Left cardiac atrium (tissue), 4 donors: ENCODE data around the gene HPN. TPM values are rescaled to one million over a fixed set of nuclear protein-coding genes. Genes with fewer than 3 reads are reported as not detected.
"Not testable (repeated sequence)": the region's sequence is repeated elsewhere in the genome, so short reads cannot be mapped to it uniquely, and the experiment has no call there.

Source experiments
- ATAC-seq, 2 donors: fragments of 200-7000 bp; cut with Tn5 transposase; one replicate each; pipeline ENCODE4 v1.9.1; 2020; ENCODE audit warnings: mild to moderate bottlenecking in 2 of 2, moderate library complexity in 2 of 2
- DNase-seq: peaks from one replicate; pipeline ENCODE4 v3.0.0-alpha.2; 2020
- intact Hi-C, 2 donors: fragments of 100-400 bp; cut with DNase I; formaldehyde crosslinking; loops; one replicate each; pipeline versions ENCODE4 v1.14.1 to v1.15.1; 2022 to 2023
- total RNA-seq, 2 donors: library from RNA; stranded (reverse); fragmentation: NEBNext Ultra II Directional; extraction: Animal tissue kit (Norgen Biotek cat#: 25700); gene quantifications; one replicate each; pipeline ENCODE4 v1.2.1, GENCODE V29; 2021
- donor health status: DM: no; HTN: yes; CAD: no.
- donor health status: DM: no; HTN: yes; CAD: no; lungs with severe emphysema.
- donor health status: DM: yes; HTN: yes; CAD: no.
- donor health status: Dilated cardiomyopathy.

Gene HPN
- total RNA-seq, 2 donors from 2014 or later: 5.6 to 7.2 TPM

- intact Hi-C loops: loop anchor here in 1 of 2 donors (2.0 to 5.0 kb wide), 2 partner anchors 48 to 117 kb away; partner anchors contain the start of gene HPN
- ATAC-seq: no peak
- no peak for DNase-seq
Observed at GRCh38 chr19:35090160-35090505, 48.6 kb downstream of the HPN start.

GRCh38 chr19:35090506-35091214 is 49.1 kb downstream of the HPN start:
- ATAC-seq (peak; percentile 90 to 94), DNase-seq (peak; percentile 51)
- intact Hi-C loops: loop anchor here in 1 of 2 donors (2.0 to 5.0 kb wide), 2 partner anchors 48 to 118 kb away; partner anchors contain the start of gene HPN

- intact Hi-C loops: loop anchor here in 1 of 2 donors (5.0 kb wide), 1 partner anchor 51 kb away; the partner anchor contains the start of gene HPN
Observed at GRCh38 chr19:35093430-35093829, 51.9 kb downstream of the HPN start.

DNA sequence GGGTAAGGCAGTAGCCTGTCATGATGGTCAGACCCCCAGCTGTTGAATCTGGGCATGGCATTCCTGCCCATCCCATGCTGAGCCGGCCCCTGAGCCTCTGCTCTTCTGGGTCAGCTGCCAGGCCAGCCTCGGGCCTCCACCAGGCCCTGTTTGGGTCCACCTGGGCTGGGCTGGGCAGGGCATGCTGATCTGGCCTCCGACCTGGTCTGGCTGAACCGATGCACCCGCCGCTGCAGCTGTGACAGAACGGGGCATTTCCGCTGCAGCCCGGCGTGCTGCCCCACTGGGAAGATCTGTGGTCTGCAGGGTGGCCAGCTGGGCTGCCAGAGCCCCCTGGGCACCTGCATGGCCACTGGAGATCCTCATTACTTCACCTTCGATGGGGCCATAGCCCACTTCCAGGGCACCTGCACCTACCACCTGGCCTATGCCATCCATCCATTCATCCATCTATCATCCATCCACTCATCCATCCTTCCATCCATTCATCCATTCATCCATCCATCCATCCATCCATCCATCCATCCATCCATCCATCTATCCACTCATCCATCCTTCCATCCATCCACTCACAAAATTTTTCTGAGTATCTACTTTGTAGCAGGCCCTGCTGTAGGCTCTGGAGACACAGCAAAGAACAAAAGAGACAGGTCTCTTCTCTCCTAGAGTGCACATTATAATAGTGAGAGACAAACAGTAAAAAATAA is 52.6 kb downstream of the HPN start:
- ATAC-seq (no peak), DNase-seq (no peak)
- intact Hi-C loops: loop anchor here in 1 of 2 donors (5.0 kb wide), 1 partner anchor 52 kb away; the partner anchor contains the start of gene HPN

More at GRCh38 chr19:35093430-35093829, 51.9 kb downstream of the HPN start:
- ATAC-seq (no peak), DNase-seq (no peak)

DNA sequence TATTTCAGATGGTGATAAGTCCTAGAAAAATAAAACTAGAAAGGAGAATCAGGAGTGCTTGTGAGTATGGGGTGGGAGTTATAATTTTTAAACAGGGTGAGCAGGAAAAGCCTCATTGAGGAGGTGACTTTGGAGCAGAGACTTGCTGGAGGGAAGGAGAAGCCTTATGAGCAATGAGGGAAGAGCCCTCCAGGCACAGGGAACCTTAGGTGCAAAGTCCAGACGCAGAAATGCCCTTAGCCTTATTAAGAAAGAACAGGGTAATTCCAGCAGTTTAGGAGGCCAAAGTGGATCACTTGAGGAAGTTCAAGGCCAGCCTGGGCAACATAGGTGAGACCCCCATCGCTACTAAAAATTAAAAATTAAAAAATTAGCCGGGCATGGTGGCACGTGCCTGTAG is 53.1 kb downstream of the HPN start:
- DNase-seq (no peak), ATAC-seq (no peak)
- intact Hi-C loops: loop anchor here in 1 of 2 donors (5.0 kb wide), 1 partner anchor 52 kb away; the partner anchor contains the start of gene HPN

DNA sequence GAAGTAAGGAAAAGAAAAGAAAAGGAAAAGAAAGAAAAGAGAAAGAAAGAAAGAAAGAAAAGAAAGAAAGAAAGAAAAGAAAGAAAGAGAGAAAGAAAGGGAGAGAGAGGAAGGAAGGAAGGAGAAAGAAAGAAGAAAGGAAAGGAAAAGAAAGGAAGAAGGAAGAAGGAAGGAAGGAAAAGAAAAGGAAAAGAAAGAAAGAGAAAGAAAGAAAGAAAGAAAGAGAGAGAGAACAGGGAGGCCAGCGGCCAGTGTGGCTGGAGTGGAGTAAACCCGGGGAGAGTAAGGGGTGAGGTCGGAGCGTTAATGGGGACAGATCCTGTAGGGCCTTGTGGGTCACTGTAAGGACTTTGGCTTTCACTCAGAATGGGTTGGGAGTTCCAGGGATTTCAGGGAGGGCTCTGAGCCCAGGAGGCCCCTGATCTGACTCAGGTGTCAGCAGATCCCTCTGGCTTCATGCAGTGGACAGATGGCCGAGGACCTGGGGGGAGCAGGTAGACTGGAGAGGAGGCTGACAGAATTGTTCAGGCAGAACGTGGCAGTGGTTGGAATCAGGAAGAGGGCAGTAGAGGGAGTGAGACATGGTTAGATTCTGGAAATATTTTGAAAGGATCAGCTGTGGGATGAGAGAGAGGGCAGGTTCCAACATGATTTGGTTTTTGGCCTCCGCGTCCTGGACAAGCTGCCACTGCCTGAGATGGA is 54.3 kb downstream of the HPN start:
- no peak for DNase-seq
- intact Hi-C loops: no loop called here

DNA sequence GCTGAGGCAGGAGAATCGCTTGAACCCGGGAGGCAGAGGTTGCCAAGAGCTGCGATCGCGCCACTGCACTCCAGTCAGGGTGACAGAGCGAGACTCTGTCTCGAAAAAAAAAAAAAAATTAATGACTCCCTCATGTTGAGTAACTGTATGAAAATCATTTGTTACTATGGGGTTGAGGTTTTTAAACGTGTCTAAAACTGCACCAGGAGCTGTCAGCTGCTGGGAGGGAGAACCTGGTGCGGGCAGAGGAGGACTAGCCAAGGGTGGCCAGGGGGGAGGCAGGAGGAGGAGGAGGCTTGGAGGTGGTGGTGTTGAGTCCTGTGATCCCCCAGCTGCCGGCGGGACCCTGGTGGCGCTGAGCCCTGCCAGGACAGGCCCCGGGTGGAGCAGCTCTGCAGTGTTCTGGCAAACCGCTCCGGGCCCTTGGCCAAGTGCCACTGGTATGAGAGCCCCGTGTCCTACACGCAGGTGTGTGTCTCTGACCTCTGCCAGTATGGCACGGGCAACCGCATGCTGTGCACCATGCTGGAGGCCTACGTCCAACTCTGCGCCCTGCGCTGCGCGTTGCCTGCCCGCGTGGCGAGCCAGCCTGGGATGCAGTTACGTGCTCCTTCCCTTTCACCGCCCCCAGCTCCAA is 57.0 kb downstream of the HPN start:
- intact Hi-C loops: no loop called here
- ATAC-seq: peak; percentile 41 to 55

More for the DNA sequence above, 54.3 kb downstream of the HPN start:
- ATAC-seq: no peak

DNA sequence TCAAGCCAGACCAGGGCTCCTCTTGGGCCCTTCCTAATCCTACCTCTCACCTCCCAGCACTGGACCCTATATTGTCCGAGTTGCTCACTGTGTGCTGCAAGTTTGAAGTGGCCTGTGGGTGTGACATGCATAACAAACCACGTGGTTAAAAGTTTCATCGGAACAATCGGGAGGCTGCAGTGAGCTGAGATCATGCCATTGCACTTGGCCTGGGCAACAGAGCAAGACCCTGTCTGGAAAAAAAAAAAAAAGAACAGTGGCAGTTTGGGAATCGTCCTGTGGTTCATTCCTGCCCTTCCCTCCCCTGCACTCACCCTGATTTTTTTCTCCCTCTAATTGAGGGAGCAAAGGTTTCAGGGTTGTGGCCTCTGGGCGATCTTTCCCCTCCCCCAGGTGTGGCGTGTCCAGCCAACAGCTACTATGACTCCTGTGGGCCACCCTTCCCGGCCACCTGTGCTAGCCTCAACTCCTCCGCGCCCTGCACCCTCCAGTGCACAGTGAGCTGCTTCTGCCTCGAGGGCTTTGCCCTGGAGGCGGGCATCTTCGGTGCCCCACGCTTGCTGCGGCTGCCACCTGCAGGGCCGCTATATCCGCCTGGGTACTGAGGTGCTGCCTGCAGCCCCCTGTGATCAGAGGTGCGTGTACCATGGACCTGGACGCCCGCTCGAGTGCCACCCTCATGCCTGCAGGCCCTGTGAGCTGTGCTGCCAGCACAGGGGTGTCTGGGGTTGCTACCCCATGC is 57.8 kb downstream of the HPN start:
- intact Hi-C loops: no loop called here

More for the DNA sequence above, 57.0 kb downstream of the HPN start:
- DNase-seq: no peak

DNA sequence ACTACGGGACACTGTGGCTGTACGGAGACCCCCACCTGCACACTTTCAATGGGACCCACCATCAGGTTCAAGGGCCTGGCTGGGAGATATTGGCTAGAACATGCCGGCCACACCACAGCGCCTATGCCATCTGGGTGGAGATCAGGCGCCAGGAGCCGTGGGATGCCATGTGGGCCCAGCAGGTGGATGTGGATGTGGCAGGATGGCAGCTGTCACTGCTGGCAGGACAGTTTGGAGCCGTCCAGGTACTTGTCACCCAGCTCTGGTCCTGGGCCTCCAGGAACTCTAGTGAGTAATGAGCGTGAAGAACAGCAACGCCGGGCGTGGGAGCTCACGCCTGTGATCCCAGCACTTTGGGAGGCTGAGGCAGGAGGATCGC is 58.4 kb downstream of the HPN start:
- ATAC-seq: no peak
- intact Hi-C loops: no loop called here
- no peak for DNase-seq

More for the DNA sequence above, 57.8 kb downstream of the HPN start:
- no peak for ATAC-seq
- DNase-seq: no peak

DNA sequence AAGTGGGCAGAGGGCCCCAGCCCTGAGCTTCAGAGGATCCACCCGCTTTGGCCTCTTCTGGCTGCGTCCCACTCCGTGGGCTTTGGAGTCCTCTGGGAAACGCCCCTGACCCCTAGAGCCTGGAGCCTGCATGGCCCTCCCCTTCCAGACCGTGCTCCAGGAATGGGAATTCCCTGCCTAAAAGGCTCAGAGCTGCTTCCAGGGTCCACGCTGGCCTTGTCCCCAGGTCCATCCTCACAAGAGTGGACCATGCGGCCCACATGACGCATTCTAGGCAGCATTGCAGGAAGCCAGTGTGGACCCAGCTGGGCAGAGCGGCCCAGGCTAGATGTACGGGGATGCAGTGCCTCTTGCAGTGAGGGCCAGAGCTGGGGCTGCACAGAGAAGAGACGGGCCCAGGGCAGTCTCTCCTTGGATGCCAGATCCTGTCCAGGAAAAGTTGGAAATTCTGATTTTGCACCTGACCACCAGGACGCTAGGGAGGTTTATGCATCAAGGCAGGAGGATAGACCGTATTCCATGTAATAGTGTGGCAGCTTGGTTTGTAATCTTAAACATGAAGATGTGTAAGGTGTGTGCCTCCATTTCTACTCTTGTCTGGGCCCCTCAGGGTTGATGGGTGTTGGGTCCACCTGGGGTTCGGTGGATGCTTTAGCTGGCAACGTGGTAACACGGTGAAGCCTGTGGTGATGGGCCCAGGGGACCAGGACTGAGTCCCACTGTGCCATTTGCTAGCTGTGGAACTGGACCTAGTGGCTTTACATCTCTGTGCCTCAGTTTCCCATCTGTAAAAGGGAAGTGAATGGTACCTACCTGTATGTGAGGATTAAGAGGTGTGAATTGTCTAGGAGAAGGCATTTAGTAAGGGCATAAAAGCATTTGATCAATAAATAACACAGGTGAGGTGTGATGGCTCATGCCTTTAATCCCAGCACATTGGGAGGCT is 59.3 kb downstream of the HPN start:
- ATAC-seq: no peak
- no peak for DNase-seq
- intact Hi-C loops: no loop called here

- ATAC-seq, intact Hi-C loops, DNase-seq: not testable (repeated sequence)
Observed at GRCh38 chr19:35101949-35102348, 60.4 kb downstream of the HPN start.

DNA sequence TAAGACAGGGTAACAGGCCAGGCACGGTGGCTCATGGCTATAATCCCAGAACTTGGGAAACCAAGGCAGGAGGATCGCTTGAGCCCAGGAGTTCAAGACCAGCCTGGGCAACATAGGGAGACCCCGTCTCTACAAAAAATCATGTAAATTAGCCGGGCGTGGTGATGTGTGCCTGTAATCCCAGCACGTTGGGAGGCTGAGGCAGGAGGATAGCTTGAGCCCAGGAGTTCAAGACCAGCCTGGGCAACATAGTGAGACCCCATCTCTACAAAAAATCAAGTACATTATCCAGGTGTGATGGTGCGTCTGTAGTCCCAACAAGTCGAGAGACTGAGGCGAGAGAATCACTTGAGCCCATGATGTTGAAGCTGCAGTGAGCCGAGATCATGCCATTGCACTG is 62.1 kb downstream of the HPN start:
- DNase-seq, ATAC-seq, intact Hi-C loops: not testable (repeated sequence)

GRCh38 chr19:35104361-35104760 is 62.8 kb downstream of the HPN start:
- intact Hi-C loops: no loop called here
- no peak for DNase-seq
- no peak for ATAC-seq

DNA sequence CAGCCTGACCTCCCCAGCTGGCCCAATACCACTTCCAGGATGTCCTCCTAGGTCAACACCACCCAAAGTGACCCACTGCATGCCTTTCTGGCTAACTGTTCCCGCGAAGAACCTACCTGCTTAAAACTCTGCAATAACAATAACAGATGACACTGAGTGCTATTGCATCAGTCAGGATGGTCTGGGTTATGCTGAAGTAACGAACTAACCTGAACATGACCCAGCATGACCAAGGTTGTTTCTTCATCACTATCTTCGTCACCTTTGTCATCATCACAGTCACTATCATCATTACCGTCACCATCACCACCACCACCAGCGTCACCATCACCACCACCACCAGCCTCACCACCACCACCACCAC is 63.5 kb downstream of the HPN start:
- ATAC-seq (no peak), DNase-seq (no peak)
- intact Hi-C loops: no loop called here

DNA sequence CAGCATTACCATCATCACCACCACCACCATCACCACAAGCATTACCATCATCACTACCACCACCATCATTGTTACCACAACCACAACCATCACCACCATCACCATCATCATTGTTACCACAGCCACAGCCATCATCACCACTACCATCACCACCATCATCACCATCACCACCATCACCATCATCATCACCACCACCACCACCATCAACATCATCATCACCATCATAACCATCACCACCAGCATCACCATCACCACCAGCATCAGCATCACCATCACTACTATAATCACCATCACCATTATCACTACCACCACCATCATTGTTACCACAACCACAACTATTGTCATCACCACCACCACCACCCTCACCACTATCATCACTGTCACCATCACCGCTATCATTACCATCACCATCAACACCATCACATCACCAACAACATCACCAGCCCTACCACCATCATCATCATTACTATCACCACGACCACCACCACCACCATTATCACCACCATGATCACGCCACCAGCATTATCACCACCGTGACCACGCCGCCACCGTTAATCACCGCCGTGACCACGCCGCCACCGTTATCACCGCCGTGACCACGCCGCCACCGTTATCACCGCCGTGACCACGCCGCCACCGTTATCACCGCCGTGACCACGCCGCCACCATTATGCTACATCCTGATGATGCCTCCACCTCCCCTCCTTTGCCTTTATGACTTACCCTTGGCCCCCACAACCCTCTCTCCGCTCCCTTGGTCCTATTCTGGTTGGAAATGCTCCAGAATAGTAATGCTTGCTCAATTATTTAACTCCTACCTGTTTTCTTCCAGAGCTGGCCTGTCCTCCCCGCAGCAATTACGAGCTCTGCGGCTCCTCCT is 64.1 kb downstream of the HPN start:
- no peak for DNase-seq
- intact Hi-C loops: no loop called here
- ATAC-seq: no peak

- ATAC-seq: no peak
Observed at GRCh38 chr19:35106291-35106583, 64.7 kb downstream of the HPN start.

More at GRCh38 chr19:35106291-35106583, 64.7 kb downstream of the HPN start:
- DNase-seq: no peak
- intact Hi-C loops: no loop called here
